Measurements from ENCODE around the gene SNX1. TPM values are rescaled to one million over a fixed set of nuclear protein-coding genes. Genes with fewer than 3 reads are reported as not detected.

Gene SNX1
- total RNA-seq, 3 donors from 2014 or later (not counting 1 experiment from before 2014, with no cell fraction given), result 110 to 141 (median 111) TPM

- WGBS (ENCODE audit: insufficient coverage), result 93% methylated on average over 2 of the region's 3 CpGs
- no peak for TF ChIP-seq CTCF (IDR thresholded peaks at IDR 0.05)
Measured at GRCh38 chr15:64148581-64148980, 52.8 kb downstream of the SNX1 start.

GRCh38 chr15:64149424-64149823, 53.6 kb downstream of the SNX1 start:
- Mint-ChIP-seq H3K27ac (no peak overlapping the region), H3K4me1 (peaks cover 8 to 26% of the 10 kb centered on the region in 2 donors), H3K36me3 (no peaks in the 10 kb centered on the region), H3K27me3 (ENCODE audit: low read depth in 2 of 2) (peaks cover 6 to 7% of the 10 kb centered on the region in 2 donors), H3K4me3 (peak overlapping the region; percentile 30), H3K9me3 (no peaks in the 10 kb centered on the region)
- Histone ChIP-seq H3K27me3 (ENCODE audit: control insufficient read depth, insufficient read depth, low read length) (peaks cover 12% of the 10 kb centered on the region), H3K27ac (ENCODE audit: low read length) (no peak overlapping the region), H3K4me3 (ENCODE audit: low read length) (no peak overlapping the region), H3K4me1 (ENCODE audit: control insufficient read depth, insufficient read depth, low read length) (peaks cover 35% of the 10 kb centered on the region), H3K9me3 (ENCODE audit: control insufficient read depth, insufficient read depth, low read length) (no peaks in the 10 kb centered on the region), H3K36me3 (ENCODE audit: control insufficient read depth, insufficient read depth, low read length) (peaks cover 11% of the 10 kb centered on the region)
- DNase-seq (peak in 1 of 2 donors; percentile 37), ATAC-seq (no peak)
- no peak for TF ChIP-seq CTCF (IDR thresholded peaks at IDR 0.05)
- intact Hi-C loops (cut with micrococcal nuclease), result no loop called here

More at GRCh38 chr15:64148581-64148980, 52.8 kb downstream of the SNX1 start:
- Mint-ChIP-seq H3K27ac (no peak overlapping the region), H3K27me3 (ENCODE audit: low read depth in 2 of 2) (peaks cover 5 to 6% of the 10 kb centered on the region in 2 donors), H3K4me1 (peaks cover 4 to 22% of the 10 kb centered on the region in 2 donors), H3K36me3 (no peaks in the 10 kb centered on the region), H3K9me3 (no peaks in the 10 kb centered on the region), H3K4me3 (no peak overlapping the region)
- H3K4me3 ChIP-seq (ENCODE audit: low read length), result no peak overlapping the region
- H3K36me3 ChIP-seq (ENCODE audit: control insufficient read depth, insufficient read depth, low read length), result peaks cover 8% of the 10 kb centered on the region
- intact Hi-C loops (cut with micrococcal nuclease), result no loop called here
- no peaks in the 10 kb centered on the region for H3K9me3 ChIP-seq (ENCODE audit: control insufficient read depth, insufficient read depth, low read length)
- ATAC-seq, result no peak
- H3K4me1 ChIP-seq (ENCODE audit: control insufficient read depth, insufficient read depth, low read length), result peaks cover 28% of the 10 kb centered on the region
- H3K27ac ChIP-seq (ENCODE audit: low read length), result no peak overlapping the region
- no peak for DNase-seq
- H3K27me3 ChIP-seq (ENCODE audit: control insufficient read depth, insufficient read depth, low read length), result peaks cover 12% of the 10 kb centered on the region

- no peaks in the 10 kb centered on the region for H3K9me3 ChIP-seq (ENCODE audit: control insufficient read depth, insufficient read depth, low read length)
- no peaks in the 10 kb centered on the region for H3K36me3 Mint-ChIP-seq
- intact Hi-C loops (cut with micrococcal nuclease), result loop anchor here (5.0 kb wide), 1 partner anchor 53 kb away; the partner anchor contains the start of gene SNX1
- peaks cover 10% of the 10 kb centered on the region for H3K36me3 ChIP-seq (ENCODE audit: control insufficient read depth, insufficient read depth, low read length)
- peaks cover 6 to 7% of the 10 kb centered on the region in 2 donors for H3K27me3 Mint-ChIP-seq (ENCODE audit: low read depth in 2 of 2)
- no peaks in the 10 kb centered on the region for H3K9me3 Mint-ChIP-seq
- H3K4me1 Mint-ChIP-seq, result peaks cover 8 to 26% of the 10 kb centered on the region in 2 donors
- H3K27ac ChIP-seq (ENCODE audit: low read length), result no peak overlapping the region
- 65% methylated on average over 6 of the region's 9 CpGs for WGBS (ENCODE audit: insufficient coverage)
- no peak overlapping the region for H3K4me3 ChIP-seq (ENCODE audit: low read length)
- no peak overlapping the region for H3K27ac Mint-ChIP-seq
- ATAC-seq (no peak), DNase-seq (no peak)
- TF ChIP-seq CTCF (IDR thresholded peaks at IDR 0.05), result no peak
- peaks cover 12% of the 10 kb centered on the region for H3K27me3 ChIP-seq (ENCODE audit: control insufficient read depth, insufficient read depth, low read length)
- H3K4me1 ChIP-seq (ENCODE audit: control insufficient read depth, insufficient read depth, low read length), result peaks cover 35% of the 10 kb centered on the region
- peak overlapping the region; percentile 30 for H3K4me3 Mint-ChIP-seq
Measured at GRCh38 chr15:64149893-64150578, 54.3 kb downstream of the SNX1 start.

Measured in natural killer cell (primary cell).